Adrenal gland (tissue), 12 donors: ENCODE measurements around the gene EML2. TPM values are rescaled to one million over a fixed set of nuclear protein-coding genes. Genes with fewer than 3 reads are reported as not detected.

Experiments used
- DNase-seq, 7 donors: peaks; one replicate each; pipeline ENCODE4 v3.0.0-alpha.2; 2019 to 2020
- H3K27ac ChIP-seq, 5 donors: fragments of 200-600 bp; sonication (generic) in 4 of 5; 1 replicate in 3 of 5; 2 replicates in 2 of 5; pipeline versions ENCODE4 v1.5.1 to v1.8.0; 2016 to 2020; ENCODE audit warnings: mild to moderate bottlenecking in 1 of 5
- H3K27me3 ChIP-seq: fragments of 200-600 bp; 2 replicates; pipeline ENCODE4 v1.8.0; 2021
- H3K36me3 ChIP-seq, 2 donors: fragments of 200-600 bp; replicated peaks in 1 of 2; 1 replicate in 1 of 2; 2 replicates in 1 of 2; pipeline versions ENCODE4 v1.5.1 to v1.8.0; 2018 to 2022
- H3K4me1 ChIP-seq, 2 donors: fragments of 200-600 bp; replicated peaks in 1 of 2; 1 replicate in 1 of 2; 2 replicates in 1 of 2; pipeline versions ENCODE4 v1.5.1 to v1.8.0; 2018 to 2021
- H3K4me3 ChIP-seq, 4 donors: fragments of 200-600 bp; sonication (generic) in 3 of 4; one replicate each; pipeline ENCODE4 v1.5.1; 2016 to 2018
- H3K9me3 ChIP-seq, 3 donors: fragments of 200-600 bp; sonication (generic) in 1 of 3; replicated peaks in 1 of 3; 1 replicate in 2 of 3; 2 replicates in 1 of 3; pipeline versions ENCODE4 v1.5.1 to v1.8.0; 2016 to 2021
- POLR2A ChIP-seq, 2 donors: fragments of 450-650 bp; IDR thresholded peaks; one replicate each; pipeline ENCODE4 v1.6.1; 2017; ENCODE audit warnings: antibody characterized with exemption in 2 of 2, mild to moderate bottlenecking in 2 of 2, moderate library complexity in 1 of 2
- WGBS, 4 donors: extraction: QIAGEN DNeasy Blood & Tissue Kit in 2 of 4; methylation state at CpG; one replicate each; pipeline versions ENCODE4 v1.1.5 to v1.1.7; 2013 to 2017; 5-methylcytosine and 5-hydroxymethylcytosine counted together
- intact Hi-C, 2 donors: fragments of 100-400 bp; cut with DNase I; formaldehyde crosslinking; loops; one replicate each; pipeline versions ENCODE4 v1.14.1 to v1.15.0; 2022 to 2023
- polyA plus RNA-seq, 3 donors: library from polyadenylated mRNA; stranded (reverse); fragments of 200-250 nt in 2 of 3; fragments of 350-450 nt in 1 of 3; fragmentation: Illumina TruSeq in 1 of 3; extraction: RNeasy Lipid Tissue Mini Kit (QIAGEN cat#74804) in 1 of 3; gene quantifications; one replicate each; pipeline ENCODE4 v1.2.3, GENCODE V29; 2013 to 2014
- total RNA-seq, 9 donors: library from RNA; depleted of rRNA in 4 of 9; stranded (reverse); fragments of >200 nt in 4 of 9; fragments of 120-200 nt in 1 of 9; fragmentation: NEBNext Ultra II Directional in 1 of 9; extraction: Animal tissue kit (Norgen Biotek cat#: 25700) in 1 of 9; gene quantifications; one replicate each; pipeline versions ENCODE4 v1.1.0 to v1.2.4, GENCODE V29; 2013 to 2023
- TF ChIP-seq, protein P1 (sequence below), 6 experiments: fragments of 450-650 bp in 4 of 6; fragments of 200-600 bp in 2 of 6; sonication (generic) in 1 of 6; IDR thresholded peaks; 1 replicate in 5 of 6; 2 replicates in 1 of 6; pipeline versions ENCODE4 v1.5.1 to v1.8.0; 2016 to 2021; ENCODE audit warnings: antibody characterized with exemption in 6 of 6, mild to moderate bottlenecking in 2 of 6, moderate library complexity in 1 of 6
- donor health status: healthy with polysubstance abuse.
- donor health status: Bipolar disorder and iron deficiency.
- donor health status: DM: yes; HTN: yes; CAD: no.
- donor health status: DM: no; HTN: no; CAD: no.
- donor health status: DM: no; HTN: no; CAD: no.
- donor health status: DM: yes; HTN: yes; CAD: no.

EML2 gene
- total and polyA plus RNA-seq, 12 donors, result 20.7 to 139 (median 83.9) TPM

DNA sequence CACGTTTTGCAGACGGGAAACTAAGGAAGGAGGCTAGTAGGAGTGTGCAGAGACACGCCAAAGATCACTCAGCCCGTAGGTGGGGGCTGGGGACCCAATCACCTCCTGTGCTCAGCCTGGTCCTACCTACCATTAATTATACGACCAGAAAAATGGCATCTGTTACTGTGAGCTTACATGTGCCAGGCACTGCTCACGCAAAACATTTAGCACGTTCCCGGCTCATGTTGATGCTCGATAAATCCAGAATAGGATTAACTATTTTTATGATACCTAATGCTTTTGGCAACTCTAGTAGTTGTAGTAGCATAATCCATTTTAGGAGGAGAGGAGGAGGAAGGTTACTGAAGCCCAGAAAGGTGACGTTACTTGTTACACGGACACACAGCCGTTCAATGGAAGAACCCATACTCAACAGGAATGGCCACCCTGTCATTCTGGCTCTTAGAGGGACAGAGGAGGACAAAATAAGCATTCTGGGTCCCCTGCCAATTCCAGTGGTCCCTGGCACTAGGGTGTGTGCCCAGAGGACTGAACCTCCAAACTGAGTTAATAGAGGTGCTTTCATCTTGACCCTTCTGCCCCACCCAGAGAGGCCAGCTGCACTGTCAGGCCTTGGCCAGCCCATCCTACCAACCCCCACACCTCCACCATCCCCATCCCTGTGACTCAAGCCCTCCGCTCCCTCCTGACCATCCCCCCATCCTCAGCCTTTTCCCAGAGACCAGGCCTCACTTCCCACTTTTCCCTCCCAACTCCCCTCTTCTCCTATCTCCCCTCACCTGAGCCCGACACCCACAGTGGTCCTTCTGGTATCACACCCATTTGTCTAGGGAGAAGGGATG, 5.0 kb upstream of the EML2 start:
- no peak for DNase-seq
- H3K4me3 ChIP-seq, result no peak overlapping the region
- H3K9me3 ChIP-seq, result no peaks in the 10 kb centered on the region
- peak overlapping the region in 1 of 5 donors; percentile 52 for H3K27ac ChIP-seq
- H3K4me1 ChIP-seq, result peaks cover 23 to 32% of the 10 kb centered on the region in 2 donors
- no peaks in the 10 kb centered on the region for H3K36me3 ChIP-seq
- no peak for TF ChIP-seq POLR2A (IDR thresholded peaks at IDR 0.05)
- TF ChIP-seq, protein P1, sequence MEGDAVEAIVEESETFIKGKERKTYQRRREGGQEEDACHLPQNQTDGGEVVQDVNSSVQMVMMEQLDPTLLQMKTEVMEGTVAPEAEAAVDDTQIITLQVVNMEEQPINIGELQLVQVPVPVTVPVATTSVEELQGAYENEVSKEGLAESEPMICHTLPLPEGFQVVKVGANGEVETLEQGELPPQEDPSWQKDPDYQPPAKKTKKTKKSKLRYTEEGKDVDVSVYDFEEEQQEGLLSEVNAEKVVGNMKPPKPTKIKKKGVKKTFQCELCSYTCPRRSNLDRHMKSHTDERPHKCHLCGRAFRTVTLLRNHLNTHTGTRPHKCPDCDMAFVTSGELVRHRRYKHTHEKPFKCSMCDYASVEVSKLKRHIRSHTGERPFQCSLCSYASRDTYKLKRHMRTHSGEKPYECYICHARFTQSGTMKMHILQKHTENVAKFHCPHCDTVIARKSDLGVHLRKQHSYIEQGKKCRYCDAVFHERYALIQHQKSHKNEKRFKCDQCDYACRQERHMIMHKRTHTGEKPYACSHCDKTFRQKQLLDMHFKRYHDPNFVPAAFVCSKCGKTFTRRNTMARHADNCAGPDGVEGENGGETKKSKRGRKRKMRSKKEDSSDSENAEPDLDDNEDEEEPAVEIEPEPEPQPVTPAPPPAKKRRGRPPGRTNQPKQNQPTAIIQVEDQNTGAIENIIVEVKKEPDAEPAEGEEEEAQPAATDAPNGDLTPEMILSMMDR (IDR thresholded peaks at IDR 0.05), result no peak
- no peaks in the 10 kb centered on the region for H3K27me3 ChIP-seq
- WGBS, 4 donors, result 52 to 56% (median 54%) methylated on average over 12 to 14 of the region's 14 CpGs
- intact Hi-C loops, result loop anchor here (2.0 to 10.0 kb wide), 4 partner anchors 37 to 121 kb away; partner anchors contain the start of gene GPR4 (in 1 of the 2)

DNA sequence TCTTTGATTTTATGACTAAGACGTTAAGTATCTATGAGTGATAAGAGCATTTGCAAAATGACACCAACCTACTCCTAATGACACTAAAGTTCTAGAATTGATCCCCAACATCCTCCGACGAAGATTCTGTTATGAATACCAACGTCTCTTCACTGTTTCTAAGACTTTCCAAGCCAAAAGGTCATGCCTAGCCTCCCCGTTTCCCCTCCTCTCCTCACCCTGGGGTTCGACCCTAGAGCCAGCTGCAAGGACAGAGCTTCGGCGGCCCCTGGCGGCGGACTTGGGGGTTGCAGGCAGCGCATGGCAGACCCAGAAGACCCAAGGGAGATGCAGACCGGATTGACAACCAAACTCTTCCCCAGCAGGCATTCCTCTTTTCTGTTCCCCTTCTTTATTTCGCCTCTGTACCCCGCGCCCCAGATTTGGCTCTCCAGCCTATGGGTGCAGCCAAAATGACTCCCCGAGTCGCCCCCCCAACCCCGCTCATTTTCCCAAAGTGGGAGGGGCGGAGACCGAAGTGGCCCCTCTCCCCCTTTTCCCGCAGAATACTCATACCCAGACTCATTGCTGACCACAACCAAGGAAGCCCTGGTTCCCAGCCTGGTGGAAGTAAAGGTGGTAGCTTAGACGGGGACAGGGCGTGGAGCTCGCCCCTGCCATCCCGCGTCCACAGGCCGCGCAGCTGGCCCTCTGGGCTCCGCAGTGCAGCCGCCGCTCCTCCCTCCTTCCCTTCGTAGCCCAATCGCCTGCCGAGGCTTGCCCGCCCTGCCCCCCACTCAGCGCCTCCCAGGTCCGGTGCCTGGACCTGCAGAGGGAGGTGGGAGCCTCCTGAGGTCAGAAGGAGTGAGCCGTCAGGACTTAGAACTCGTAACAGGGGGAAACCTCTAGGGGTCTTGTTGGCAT, 4.1 kb upstream of the EML2 start:
- Histone ChIP-seq H3K4me1 (peaks cover 23 to 40% of the 10 kb centered on the region in 2 donors), H3K4me3 (no peak overlapping the region), H3K36me3 (no peaks in the 10 kb centered on the region), H3K9me3 (no peaks in the 10 kb centered on the region), H3K27me3 (no peaks in the 10 kb centered on the region), H3K27ac (peak overlapping the region in 3 of 5 donors; percentile 15 to 94 (median 87))
- TF ChIP-seq, protein P1 (IDR thresholded peaks at IDR 0.05), result peak; percentile 94 to 99 (median 98)
- no peak for TF ChIP-seq POLR2A (IDR thresholded peaks at IDR 0.05)
- DNase-seq, result peak; percentile 81 to 93 (median 87)
- WGBS, 4 donors, result 3 to 24% (median 16%) methylated on average over 21 to 39 of the region's 39 CpGs
- intact Hi-C loops, result loop anchor here (2.0 to 10.0 kb wide), 4 partner anchors 36 to 120 kb away; partner anchors contain the start of gene GPR4 (in 1 of the 2)

DNA sequence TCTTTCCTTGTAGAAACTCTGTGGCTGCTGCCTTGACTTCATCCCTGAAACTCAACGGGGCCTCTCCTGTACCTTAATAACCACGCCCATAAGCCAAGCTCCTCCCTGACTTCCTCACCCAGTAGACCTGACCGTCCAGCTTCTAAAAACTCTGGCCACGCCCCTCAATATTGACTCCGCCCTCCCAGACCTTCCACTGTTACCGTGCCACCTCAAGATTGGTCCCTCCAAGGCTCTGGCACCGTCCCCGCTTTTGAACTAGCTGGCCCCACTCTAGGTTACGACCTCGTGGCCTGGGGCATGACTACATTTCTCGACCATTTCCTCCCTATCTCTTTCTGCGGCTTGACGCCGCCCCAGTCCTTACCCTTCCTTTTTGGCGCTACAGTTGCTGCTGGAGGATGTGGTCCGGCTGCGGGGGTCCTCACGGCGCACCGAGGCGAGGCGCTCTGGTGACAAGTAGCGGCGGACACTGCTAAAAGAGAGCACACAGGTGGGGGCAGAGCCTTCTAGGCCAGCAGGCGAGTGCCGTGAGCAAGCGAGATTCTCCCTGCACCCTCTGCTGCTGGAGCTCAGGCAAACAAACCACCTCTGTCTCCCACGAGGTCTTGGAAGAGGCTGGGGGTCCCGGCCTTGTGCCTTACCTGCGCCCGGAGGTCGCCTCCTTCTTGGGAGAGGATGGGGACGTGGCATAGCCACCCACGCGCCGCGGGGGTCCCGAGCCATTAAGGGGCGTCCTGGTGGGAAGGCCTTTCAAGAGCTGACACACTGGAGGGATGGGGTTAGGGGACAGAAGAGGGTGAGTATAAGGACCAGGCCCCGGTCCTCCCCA, 2.3 kb upstream of the EML2 start:
- peak overlapping the region; percentile 65 to 94 (median 87) for H3K27ac ChIP-seq
- DNase-seq, result peak; percentile 88 to 97 (median 95)
- H3K27me3 ChIP-seq, result no peaks in the 10 kb centered on the region
- no peaks in the 10 kb centered on the region for H3K36me3 ChIP-seq
- peaks cover 23 to 55% of the 10 kb centered on the region in 2 donors for H3K4me1 ChIP-seq
- WGBS, 4 donors, result 5 to 13% (median 8%) methylated on average over 19 to 40 of the region's 40 CpGs
- no peaks in the 10 kb centered on the region for H3K9me3 ChIP-seq
- intact Hi-C loops, result loop anchor here (2.0 to 10.0 kb wide), 4 partner anchors 35 to 119 kb away; partner anchors contain the start of gene GPR4 (in 1 of the 2)
- H3K4me3 ChIP-seq, result peak overlapping the region in 1 of 4 donors; percentile 43
- TF ChIP-seq, protein P1 (IDR thresholded peaks at IDR 0.05), result peak in 1 of 6 experiments; percentile 6
- peak in 1 of 2 donors; percentile 0 for TF ChIP-seq POLR2A (IDR thresholded peaks at IDR 0.05)
